Rectal smooth muscle tissue (tissue), 1 donor: ENCODE results near the gene VASN.

Experiments used
- H3K27ac ChIP-seq: one replicate; pipeline ENCODE4 v1.7.0; 2013; ENCODE audit warnings: low read depth, low read length, inconsistent platforms
- H3K27me3 ChIP-seq: one replicate; pipeline ENCODE4 v1.7.0; 2013; ENCODE audit warnings: low read length; ENCODE audit not compliant: control insufficient read depth, insufficient read depth
- H3K36me3 ChIP-seq: one replicate; pipeline ENCODE4 v1.7.0; 2013; ENCODE audit warnings: low read length; ENCODE audit not compliant: control insufficient read depth, insufficient read depth
- H3K4me1 ChIP-seq: one replicate; pipeline ENCODE4 v1.7.0; 2013; ENCODE audit warnings: low read length; ENCODE audit not compliant: control insufficient read depth, insufficient read depth
- H3K4me3 ChIP-seq: one replicate; pipeline ENCODE4 v1.7.0; 2013; ENCODE audit warnings: low read length
- H3K9ac ChIP-seq: one replicate; pipeline ENCODE4 v1.7.0; 2013; ENCODE audit warnings: low read length

Gene VASN

GRCh38 chr16:4371357-4372000, at the start of gene VASN:
TSS of gene VASN (plus strand) at chr16:4371848. CDS start at chr16:4380878, 9,030 bp downstream.
- no peak within 1 kb of the TSS for H3K9ac ChIP-seq
- peak within 1 kb of the TSS; percentile 88 for H3K27ac ChIP-seq
- peaks cover 35% of the 10 kb centered on the region for H3K4me1 ChIP-seq
- H3K36me3 ChIP-seq: no peaks in the 10 kb centered on the region
- H3K27me3 ChIP-seq: no peaks in the 10 kb centered on the region
- H3K4me3 ChIP-seq: peak within 1 kb of the TSS; percentile 58

- peaks cover 37% of the 10 kb centered on the region for H3K4me1 ChIP-seq
- H3K4me3 ChIP-seq: no peak overlapping the region
- H3K27me3 ChIP-seq: peaks cover 2% of the 10 kb centered on the region
- H3K27ac ChIP-seq: peak overlapping the region; percentile 43
- no peaks in the 10 kb centered on the region for H3K36me3 ChIP-seq
- H3K9ac ChIP-seq: no peak overlapping the region
Observed at GRCh38 chr16:4322121-4323052, 49.3 kb upstream of the VASN start.

GRCh38 chr16:4323071-4323844, 48.4 kb upstream of the VASN start:
- H3K4me3 ChIP-seq: no peak overlapping the region
- peaks cover 2% of the 10 kb centered on the region for H3K27me3 ChIP-seq
- no peak overlapping the region for H3K9ac ChIP-seq
- H3K36me3 ChIP-seq: no peaks in the 10 kb centered on the region
- H3K4me1 ChIP-seq: peaks cover 32% of the 10 kb centered on the region
- peak overlapping the region; percentile 70 for H3K27ac ChIP-seq

GRCh38 chr16:4323845-4324488, 47.7 kb upstream of the VASN start:
- peaks cover 2% of the 10 kb centered on the region for H3K27me3 ChIP-seq
- H3K27ac ChIP-seq: peak overlapping the region; percentile 70
- no peak overlapping the region for H3K4me3 ChIP-seq
- no peak overlapping the region for H3K9ac ChIP-seq
- H3K36me3 ChIP-seq: no peaks in the 10 kb centered on the region
- peaks cover 39% of the 10 kb centered on the region for H3K4me1 ChIP-seq

- Histone ChIP-seq H3K27ac (peak overlapping the region; percentile 70), H3K9ac (no peak overlapping the region), H3K27me3 (peaks cover under 1% of the 10 kb centered on the region), H3K4me3 (no peak overlapping the region), H3K36me3 (no peaks in the 10 kb centered on the region), H3K4me1 (peaks cover 42% of the 10 kb centered on the region)
Observed at GRCh38 chr16:4324492-4325252, 47.0 kb upstream of the VASN start.

- Histone ChIP-seq H3K27ac (peak overlapping the region; percentile 24), H3K27me3 (no peaks in the 10 kb centered on the region), H3K4me1 (peaks cover 42% of the 10 kb centered on the region), H3K4me3 (no peak overlapping the region), H3K36me3 (no peaks in the 10 kb centered on the region), H3K9ac (no peak overlapping the region)
Observed at GRCh38 chr16:4325253-4325758, 46.3 kb upstream of the VASN start.

DNA sequence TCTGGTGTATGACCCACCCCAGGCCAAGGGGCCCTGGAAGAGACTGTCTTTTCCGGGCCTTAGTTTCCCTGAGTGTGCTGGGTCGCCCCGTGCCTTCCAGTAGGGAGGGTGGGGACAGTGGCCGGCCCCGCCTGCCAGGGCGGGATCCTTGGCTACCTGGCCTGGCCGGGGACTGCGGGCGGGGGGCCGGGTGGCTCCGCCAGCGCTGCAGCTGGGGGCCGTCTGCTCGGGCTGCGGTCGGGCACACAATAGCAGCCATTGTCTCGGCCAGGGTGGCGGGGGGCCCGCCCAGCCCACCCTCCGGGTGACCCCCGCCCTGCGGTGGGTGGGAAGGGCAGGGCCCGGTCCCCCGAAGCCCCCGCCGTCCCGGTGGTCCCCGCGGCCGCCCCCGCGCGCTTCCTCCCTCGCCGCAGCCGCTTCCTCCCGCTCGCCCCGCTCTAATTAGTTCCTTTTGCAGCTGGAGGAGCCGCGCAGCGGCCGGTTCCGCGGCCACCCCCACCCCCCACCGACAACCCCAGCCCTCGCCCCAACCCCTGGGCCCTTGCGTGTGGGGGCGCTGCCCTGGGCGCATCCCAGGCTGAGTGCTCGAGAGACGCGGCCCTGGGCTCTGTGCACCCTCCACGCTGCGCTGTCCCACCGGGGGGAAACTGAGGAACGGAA, 44.1 kb upstream of the VASN start:
- Histone ChIP-seq H3K27me3 (no peaks in the 10 kb centered on the region), H3K27ac (peak overlapping the region; percentile 75), H3K4me3 (peak overlapping the region; percentile 64), H3K4me1 (peaks cover 38% of the 10 kb centered on the region), H3K36me3 (no peaks in the 10 kb centered on the region), H3K9ac (no peak overlapping the region)

GRCh38 chr16:4328046-4328781, 43.4 kb upstream of the VASN start:
- Histone ChIP-seq H3K27me3 (no peaks in the 10 kb centered on the region), H3K4me1 (peaks cover 38% of the 10 kb centered on the region), H3K4me3 (peak overlapping the region; percentile 64), H3K36me3 (peaks cover 1% of the 10 kb centered on the region), H3K27ac (peak overlapping the region; percentile 75), H3K9ac (no peak overlapping the region)

DNA sequence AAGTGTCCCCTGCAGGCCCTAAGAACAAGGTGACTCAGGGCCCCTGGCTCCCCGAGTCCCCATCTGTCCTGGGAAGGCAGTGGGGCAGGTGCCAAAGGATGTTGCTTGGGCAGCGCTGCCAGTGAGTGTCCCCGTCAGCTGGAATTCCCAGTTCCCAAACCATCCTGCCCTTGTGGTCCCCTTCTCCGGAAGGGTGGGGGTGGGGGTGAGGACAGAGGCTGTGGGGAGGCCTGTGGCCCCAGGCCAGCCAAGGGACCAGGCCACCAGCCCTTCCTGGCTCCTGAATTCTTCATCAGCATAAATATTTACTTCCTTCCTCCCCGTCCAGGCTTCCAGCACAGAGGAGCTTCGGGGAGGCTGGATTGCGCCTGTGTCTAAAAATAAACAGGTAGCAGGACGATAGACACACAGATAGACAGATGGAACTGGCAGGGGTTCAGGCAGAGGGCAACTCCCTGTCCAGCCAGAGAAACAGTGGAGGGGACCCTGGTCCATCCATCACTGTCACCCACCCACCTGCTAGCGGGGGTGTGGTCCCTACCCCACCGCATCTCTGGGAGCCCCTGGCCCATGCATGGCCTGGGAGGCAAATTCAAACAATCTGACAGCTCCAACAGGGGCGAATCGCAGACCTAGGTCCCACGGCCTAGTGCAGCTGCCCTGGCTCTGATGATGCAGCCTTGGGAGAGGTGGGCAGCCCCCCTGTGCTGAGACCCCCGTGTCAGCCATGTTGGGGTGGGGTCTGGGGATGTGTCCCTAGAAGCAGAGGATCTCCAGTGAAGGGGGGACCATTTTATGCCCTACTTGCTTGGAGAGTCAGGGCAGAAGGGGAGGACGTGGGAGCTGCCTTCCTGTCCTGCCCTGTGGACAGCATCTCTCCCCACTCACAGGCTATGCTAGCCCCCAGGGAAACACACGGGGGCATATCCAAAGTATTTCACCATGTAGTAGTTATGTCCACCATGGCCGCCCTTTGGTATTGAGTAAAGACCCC, 42.6 kb upstream of the VASN start:
- H3K9ac ChIP-seq: no peak overlapping the region
- no peaks in the 10 kb centered on the region for H3K27me3 ChIP-seq
- peaks cover 30% of the 10 kb centered on the region for H3K4me1 ChIP-seq
- H3K36me3 ChIP-seq: peaks cover 3% of the 10 kb centered on the region
- peak overlapping the region; percentile 64 for H3K4me3 ChIP-seq
- H3K27ac ChIP-seq: peak overlapping the region; percentile 75
